HL-60 (cell line): ENCODE measurements around the gene MDM4.

ENCODE experiments used
- DNase-seq, 2 experiments: peaks; one replicate each; pipeline ENCODE4 v3.0.0-alpha.2; 2010 to 2020; ENCODE audit warnings: low read depth in 1 of 2, low spot score in 1 of 2
- H3K27ac ChIP-seq: fragments of 250-450 bp; sonication (Bioruptor Pico); replicated peaks from 2 replicates; pipeline ENCODE4 v1.5.1; 2020; ENCODE audit warnings: mild to moderate bottlenecking, moderate library complexity
- H3K27me3 ChIP-seq: fragments of 250-450 bp; sonication (Bioruptor Pico); 2 replicates; pipeline ENCODE4 v1.5.1; 2021; ENCODE audit warnings: mild to moderate bottlenecking, moderate library complexity; ENCODE audit not compliant: insufficient read depth, poor library complexity, severe bottlenecking
- H3K4me3 ChIP-seq: replicated peaks from 2 replicates; pipeline ENCODE4 v1.5.1; 2011; ENCODE audit warnings: mild to moderate bottlenecking, control low read depth, low read length; ENCODE audit not compliant: insufficient read depth
- GABPA ChIP-seq: IDR thresholded peaks from 2 replicates; pipeline ENCODE4 v1.6.1; 2012; ENCODE audit warnings: low read depth
- POLR2AphosphoS5 ChIP-seq: IDR thresholded peaks from 2 replicates; pipeline ENCODE4 v1.6.1; 2012; ENCODE audit warnings: low read depth
- REST ChIP-seq: IDR thresholded peaks from 2 replicates; pipeline ENCODE4 v1.6.1; 2012; ENCODE audit warnings: low read depth; ENCODE audit not compliant: insufficient replicate concordance
- SPI1 ChIP-seq: IDR thresholded peaks from 2 replicates; pipeline ENCODE4 v1.6.1; 2012; ENCODE audit warnings: low read depth, mild to moderate bottlenecking, borderline replicate concordance
- TF ChIP-seq, protein P1 (sequence below): IDR thresholded peaks from one replicate; pipeline ENCODE4 v1.5.1; 2011; ENCODE audit warnings: low read length, control low read depth, inconsistent platforms; ENCODE audit not compliant: insufficient read depth

The MDM4 gene

GRCh38 chr1:204491655-204492054 is 24.6 kb upstream of the MDM4 start:
- Histone ChIP-seq H3K4me3 (no peak overlapping the region), H3K27ac (no peak overlapping the region), H3K27me3 (peaks cover 6% of the 10 kb centered on the region)
- TF ChIP-seq REST: no peak
- no peak for TF ChIP-seq POLR2AphosphoS5
- no peak for TF ChIP-seq SPI1
- TF ChIP-seq GABPA: no peak
- TF ChIP-seq, protein P1, sequence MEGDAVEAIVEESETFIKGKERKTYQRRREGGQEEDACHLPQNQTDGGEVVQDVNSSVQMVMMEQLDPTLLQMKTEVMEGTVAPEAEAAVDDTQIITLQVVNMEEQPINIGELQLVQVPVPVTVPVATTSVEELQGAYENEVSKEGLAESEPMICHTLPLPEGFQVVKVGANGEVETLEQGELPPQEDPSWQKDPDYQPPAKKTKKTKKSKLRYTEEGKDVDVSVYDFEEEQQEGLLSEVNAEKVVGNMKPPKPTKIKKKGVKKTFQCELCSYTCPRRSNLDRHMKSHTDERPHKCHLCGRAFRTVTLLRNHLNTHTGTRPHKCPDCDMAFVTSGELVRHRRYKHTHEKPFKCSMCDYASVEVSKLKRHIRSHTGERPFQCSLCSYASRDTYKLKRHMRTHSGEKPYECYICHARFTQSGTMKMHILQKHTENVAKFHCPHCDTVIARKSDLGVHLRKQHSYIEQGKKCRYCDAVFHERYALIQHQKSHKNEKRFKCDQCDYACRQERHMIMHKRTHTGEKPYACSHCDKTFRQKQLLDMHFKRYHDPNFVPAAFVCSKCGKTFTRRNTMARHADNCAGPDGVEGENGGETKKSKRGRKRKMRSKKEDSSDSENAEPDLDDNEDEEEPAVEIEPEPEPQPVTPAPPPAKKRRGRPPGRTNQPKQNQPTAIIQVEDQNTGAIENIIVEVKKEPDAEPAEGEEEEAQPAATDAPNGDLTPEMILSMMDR: no peak
- no peak for DNase-seq

GRCh38 chr1:204493145-204493983 is 22.8 kb upstream of the MDM4 start:
- Histone ChIP-seq H3K27ac (peak overlapping the region; percentile 46; the same call in 1 of the 2 replicates), H3K27me3 (peaks cover 6% of the 10 kb centered on the region), H3K4me3 (peak overlapping the region; percentile 84)
- TF ChIP-seq, protein P1: no peak
- TF ChIP-seq SPI1 (no peak), GABPA (no peak), REST (no peak), POLR2AphosphoS5 (no peak)
- no peak for DNase-seq

DNA sequence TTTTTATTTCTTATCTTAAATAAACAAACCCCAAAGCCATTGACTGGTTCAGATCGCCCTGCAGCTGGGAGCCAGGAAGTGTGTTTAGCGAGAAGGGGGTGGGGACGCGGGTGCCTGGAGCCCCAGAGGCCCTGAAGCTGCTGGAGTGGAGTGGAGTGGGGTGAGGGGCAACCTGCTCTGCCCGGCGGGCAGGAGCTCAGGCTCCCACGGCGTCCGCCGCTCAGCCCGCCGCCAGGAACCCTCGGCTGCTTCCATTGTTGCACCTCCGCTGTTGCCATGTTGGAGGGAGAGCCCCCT is 22.3 kb upstream of the MDM4 start:
- DNase-seq: peak in 1 of 2 experiments; percentile 34
- Histone ChIP-seq H3K4me3 (peak overlapping the region; percentile 84), H3K27me3 (peaks cover 6% of the 10 kb centered on the region), H3K27ac (peak overlapping the region; percentile 46)
- TF ChIP-seq REST (no peak), POLR2AphosphoS5 (no peak), GABPA (no peak), SPI1 (no peak)
- TF ChIP-seq, protein P1: no peak
